DOHH2 (cell line): ENCODE data around the gene MOB3C.

Experiments
- EZH2phosphoT487 ChIP-seq: fragments of 200-600 bp; sonication (generic); IDR thresholded peaks from 2 replicates; pipeline ENCODE4 v1.6.1; 2017; ENCODE audit warnings: borderline replicate concordance, mild to moderate bottlenecking, antibody characterized with exemption, low read length, moderate library complexity, mixed read lengths
- TF ChIP-seq, protein P1 (sequence below): fragments of 200-600 bp; sonication (generic); IDR thresholded peaks from one replicate; pipeline ENCODE4 v1.5.1; 2014; ENCODE audit warnings: antibody characterized with exemption, mild to moderate bottlenecking, low read depth, low read length; ENCODE audit not compliant: poor library complexity, severe bottlenecking

DNA sequence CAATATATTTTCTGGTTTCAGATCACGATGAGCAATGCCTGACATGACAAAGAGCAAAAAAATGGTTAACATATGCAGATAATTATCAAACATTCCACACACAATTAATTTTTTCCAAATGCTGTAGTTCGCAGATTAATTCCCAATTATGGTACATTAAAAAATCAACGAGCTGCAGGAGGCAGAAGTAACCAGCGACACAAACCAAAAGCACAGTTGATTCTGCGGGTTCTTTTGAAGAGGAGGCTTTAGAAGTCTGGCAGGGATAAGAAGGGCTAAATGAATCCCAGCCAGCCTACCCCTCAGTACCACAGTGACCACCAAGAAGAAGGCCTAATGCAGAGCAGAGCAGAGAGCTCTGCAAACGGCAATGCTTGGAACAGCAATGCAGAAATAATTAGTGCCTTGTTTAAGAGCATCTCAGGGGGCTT, 48.1 kb downstream of the MOB3C start:
- TF ChIP-seq, protein P1, sequence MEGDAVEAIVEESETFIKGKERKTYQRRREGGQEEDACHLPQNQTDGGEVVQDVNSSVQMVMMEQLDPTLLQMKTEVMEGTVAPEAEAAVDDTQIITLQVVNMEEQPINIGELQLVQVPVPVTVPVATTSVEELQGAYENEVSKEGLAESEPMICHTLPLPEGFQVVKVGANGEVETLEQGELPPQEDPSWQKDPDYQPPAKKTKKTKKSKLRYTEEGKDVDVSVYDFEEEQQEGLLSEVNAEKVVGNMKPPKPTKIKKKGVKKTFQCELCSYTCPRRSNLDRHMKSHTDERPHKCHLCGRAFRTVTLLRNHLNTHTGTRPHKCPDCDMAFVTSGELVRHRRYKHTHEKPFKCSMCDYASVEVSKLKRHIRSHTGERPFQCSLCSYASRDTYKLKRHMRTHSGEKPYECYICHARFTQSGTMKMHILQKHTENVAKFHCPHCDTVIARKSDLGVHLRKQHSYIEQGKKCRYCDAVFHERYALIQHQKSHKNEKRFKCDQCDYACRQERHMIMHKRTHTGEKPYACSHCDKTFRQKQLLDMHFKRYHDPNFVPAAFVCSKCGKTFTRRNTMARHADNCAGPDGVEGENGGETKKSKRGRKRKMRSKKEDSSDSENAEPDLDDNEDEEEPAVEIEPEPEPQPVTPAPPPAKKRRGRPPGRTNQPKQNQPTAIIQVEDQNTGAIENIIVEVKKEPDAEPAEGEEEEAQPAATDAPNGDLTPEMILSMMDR = no peak
- no peak for TF ChIP-seq EZH2phosphoT487
